GM18520 (cell line): ENCODE results near the gene CLCNKA.

Source experiments
- ATAC-seq: cut with Tn5 transposase; IDR thresholded peaks from one replicate; pipeline ENCODE4 v1.9.1; 2021; ENCODE audit not compliant: unreplicated experiment

CLCNKA gene

DNA sequence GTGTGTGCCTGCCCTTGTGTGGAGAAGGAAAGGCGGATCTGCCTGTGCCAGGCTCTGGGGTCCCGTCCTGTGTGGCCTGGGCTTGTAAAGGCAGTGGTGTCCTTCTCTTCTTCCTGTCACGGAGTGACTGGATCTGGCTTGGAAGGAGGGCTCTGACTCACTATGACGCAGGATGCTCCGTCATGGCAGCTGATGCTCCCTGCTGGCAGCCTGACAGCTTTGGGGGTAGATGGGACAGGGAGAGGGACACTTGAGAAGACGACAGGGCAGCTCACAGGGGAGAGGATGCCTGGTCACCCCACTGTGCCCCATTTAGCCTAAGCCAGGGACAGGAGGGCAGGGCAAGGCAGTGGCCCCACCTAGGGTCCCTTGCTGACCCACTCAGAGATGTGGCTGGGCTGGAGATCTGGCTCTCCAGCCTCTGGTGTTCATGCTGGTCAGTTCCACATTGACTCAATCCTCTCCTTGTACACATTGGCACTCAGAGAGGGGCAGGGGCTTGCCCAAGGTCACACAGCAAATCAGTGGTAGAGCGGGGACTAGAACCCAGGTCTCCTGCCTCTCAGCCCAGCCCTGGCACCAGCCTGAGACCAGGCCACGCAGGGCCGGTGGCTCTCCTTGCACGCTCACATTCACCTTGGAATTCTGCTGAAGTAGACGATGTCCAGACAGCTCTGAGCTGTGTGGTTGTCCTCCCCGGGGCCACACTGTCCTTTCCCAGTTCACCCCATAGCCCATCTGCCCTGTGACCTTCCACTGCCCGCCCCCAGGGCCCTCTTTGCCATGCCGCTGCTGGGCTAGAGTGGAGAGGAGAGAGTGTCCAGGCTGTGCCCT, 54.4 kb downstream of the CLCNKA start:
- no peak for ATAC-seq

DNA sequence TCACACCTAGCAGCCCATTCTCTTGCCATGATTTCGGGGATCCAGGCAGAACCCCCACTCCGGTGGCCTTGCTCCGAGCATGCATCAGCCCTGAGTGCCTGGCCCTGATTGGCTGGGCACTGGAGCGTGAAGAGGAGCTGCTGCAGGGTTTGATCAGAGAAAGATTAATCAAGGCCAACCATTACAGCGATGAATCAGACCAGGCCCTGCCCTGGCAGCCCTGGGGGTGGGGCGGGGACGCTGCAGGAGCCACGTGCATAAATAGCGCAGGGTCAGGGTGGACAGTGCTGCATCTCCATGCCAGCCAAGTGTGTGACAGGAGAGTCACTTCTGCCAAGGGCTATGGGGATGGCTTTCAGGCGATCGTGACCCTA, 55.0 kb downstream of the CLCNKA start:
- ATAC-seq = no peak

DNA sequence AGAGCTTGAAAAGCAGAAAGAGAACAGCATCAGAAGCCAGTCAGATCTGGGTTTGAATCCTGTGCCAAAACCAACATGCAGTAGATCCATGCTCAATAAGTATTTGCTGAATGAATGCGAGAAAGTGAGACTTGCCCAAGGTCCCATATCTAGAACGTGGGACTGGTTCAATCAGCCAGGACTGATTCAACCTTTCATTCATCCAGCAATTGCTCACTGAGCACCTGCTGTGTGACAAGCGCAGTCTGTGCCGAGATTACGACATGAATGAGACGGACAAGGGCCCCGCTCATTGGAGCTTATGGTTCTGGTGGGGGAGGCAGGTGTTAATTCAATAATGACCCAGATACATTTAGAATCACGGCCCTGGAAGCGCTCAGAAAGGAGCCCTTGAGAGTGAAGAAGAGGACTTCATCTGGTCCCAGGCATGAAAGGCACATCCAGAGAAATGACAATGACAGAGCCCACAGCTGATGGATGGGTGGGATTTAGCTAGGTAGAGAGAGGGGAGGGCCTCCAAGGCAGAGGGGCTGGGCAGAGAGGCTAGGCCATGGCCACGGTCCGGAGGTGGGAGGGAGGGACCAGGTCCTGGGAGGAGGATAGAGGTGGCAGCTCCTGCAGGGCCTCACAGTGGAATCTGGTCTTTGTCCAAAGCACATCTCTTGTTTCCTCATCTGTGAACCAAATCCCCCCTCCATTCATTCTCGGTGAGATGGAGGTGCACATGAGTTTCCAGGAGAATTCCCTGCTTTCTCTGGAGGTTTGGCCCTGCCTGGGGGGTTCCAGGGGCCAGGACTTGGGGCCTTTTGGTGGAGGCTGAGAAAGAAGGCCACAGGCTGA, 55.8 kb downstream of the CLCNKA start:
- no peak for ATAC-seq

DNA sequence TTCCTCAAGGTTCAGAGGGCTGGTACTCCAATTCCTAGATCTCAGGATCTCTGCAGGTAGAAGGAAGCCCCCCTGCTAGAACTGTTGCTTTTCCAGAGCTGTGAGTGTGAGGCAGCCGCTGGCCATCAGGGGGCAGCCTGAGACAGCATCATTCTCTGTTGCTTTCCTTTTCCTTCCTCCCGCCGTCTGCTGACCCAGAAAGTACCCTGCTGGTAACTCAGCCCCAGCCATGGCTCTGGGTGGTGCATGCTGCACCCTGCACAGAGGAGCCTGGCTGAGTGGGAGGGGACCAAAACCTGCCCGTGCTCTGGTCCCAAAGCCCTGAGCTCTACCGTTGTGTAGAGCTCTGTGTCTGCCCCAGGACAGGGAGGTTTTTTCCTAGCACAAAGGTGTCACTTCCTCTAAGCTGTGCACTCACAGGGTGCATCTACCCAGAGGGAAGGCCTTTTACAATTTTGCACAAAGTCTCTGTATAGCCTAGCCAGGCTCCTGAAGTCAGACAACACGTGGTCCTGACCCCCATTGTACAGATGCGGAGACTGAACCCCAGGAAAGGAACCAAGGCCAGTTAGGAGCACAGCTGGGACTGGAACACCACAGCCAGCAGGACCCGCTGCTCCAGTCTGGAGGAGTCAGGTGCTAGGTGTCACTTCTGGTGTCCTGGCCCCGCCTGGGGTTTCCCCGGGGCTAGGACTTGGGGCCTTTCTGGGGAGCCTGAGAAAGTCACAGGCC, 57.3 kb downstream of the CLCNKA start:
- ATAC-seq = peak; percentile 36

DNA sequence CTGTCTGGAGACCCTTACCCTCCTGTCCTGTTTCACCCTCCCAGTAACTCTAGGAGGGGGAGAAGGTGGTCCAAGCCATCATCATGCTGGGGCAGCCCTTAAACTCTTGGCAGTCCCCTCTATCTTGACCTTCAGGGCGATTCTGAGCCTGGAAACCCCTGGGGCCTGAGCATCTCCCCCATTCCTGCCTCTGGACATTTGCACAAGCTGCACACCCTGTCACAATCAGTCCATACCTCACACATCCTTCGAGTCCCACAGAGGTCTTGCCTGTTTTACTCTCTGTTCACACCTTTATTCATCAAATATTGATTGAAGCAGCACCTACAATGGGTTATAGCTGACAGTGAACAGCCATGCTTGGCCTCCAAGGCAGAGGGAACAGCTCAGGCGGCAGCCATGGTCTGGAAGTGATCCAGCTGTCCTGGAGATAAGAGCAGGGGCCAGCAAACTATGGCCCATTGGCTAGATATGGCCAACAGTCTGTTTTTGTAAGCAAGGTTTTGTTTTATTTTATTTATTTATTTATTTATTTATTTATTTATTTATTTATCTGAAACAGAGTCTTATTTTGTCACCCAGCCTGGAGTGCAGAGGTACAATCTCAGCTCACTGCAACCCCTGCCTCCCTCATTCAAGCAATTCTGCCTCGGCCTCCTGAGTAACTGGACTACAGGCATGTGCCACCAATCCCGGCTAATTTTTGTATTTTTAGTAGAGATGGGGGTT, 58.8 kb downstream of the CLCNKA start:
- ATAC-seq = no peak

DNA sequence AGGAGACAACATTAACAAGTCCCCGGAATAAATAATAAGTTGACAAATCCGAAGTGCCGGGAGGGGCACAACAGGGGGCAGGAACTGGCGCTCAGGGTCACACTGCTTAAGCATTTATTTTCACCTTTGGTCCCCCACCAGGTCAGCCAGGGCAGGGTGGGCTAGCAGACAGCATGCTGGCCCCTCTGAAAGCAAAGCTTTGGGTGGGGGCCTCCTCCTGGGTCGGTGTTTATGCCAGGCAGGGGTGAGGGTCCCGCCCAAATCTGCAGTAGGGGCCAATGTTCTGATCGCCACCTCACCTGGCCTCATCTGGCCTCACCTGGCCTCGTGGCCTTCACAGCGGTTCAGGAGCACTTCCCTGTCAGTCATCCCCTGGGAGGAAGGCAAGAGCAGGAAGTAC, 59.8 kb downstream of the CLCNKA start:
- ATAC-seq = no peak

DNA sequence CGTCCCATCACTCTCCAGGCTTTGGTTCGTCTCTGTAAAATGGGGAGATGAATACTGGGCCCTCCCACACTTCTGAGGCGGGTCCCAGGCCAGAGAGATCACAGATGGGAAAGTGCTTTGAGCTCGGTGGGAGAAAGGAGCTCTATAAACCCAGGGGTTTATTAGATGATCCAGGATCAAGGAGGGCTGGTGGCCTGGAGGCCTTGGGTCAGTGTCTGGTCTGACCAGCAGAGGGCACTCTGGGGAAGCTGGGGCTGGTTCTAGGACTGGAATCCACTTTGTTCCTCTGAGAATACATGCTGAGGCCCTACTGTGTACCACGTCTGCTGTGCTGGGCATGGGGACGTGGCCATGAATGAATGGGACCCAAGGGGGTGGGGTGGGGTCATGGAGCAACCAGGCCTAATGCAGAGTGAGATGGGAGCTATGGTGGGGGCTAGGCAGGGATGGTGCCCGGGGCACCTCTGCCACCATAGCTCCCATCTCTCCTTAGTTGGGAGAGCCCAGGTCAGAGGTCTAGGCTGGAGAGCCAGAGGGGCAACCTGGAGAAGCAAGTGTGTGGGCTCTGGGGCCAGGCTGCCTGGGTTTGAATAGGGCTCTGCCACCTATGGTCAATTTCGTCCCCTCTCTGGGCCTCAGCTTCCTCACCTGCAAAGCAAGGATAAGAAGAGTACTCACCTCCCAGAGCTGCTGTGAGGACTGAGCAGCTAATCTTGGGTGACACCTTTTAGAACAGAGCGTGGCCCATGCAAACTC, 60.6 kb downstream of the CLCNKA start:
- ATAC-seq = no peak

DNA sequence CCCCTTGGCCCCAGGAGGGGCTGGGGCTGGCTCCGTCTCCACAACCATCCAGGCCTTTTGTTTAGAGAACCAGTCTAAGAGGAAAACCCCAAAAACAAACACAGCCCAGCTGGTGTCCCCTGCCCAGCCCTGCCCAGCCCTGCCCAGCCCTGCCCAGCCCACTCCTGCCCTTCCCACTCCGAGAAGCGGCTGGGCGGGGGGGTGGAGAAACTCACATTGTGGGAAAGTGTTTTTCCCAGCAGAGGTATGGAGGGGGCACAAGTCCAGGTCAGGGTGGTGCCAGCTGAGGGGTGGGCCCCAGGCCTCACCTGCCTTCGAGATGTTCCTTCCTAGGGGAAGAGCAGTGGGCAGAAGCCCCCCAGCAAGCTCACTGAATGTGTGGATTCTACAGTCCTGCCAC, 61.6 kb downstream of the CLCNKA start:
- no peak for ATAC-seq
